Head of caudate nucleus (tissue), 42 donors: ENCODE measurements around the gene CREB3.

Experiments
- DNase-seq, 42 donors: peaks; one replicate each; pipeline versions ENCODE4 v3.0.0 to v3.0.0-alpha.2; 2020 to 2021; ENCODE audit warnings: mixed read lengths in 7 of 42
- intact Hi-C: fragments of 100-400 bp; cut with DNase I; formaldehyde crosslinking; loops from one replicate; pipeline ENCODE4 v1.15.0; 2022

Gene CREB3

GRCh38 chr9:35718721-35719511 is 13.6 kb upstream of the CREB3 start:
- intact Hi-C loops, result no loop called here

GRCh38 chr9:35719546-35719945 is 12.9 kb upstream of the CREB3 start:
- DNase-seq, result no peak
- intact Hi-C loops, result no loop called here

More at GRCh38 chr9:35718721-35719511, 13.6 kb upstream of the CREB3 start:
- DNase-seq, result no peak

GRCh38 chr9:35723426-35723825 is 9.0 kb upstream of the CREB3 start:
- no peak for DNase-seq
- intact Hi-C loops, result no loop called here

- intact Hi-C loops, result no loop called here
- no peak for DNase-seq
These were observed 8.6 kb upstream of the CREB3 start for GRCh38 chr9:35723908-35724307.

GRCh38 chr9:35725362-35725761 is 7.1 kb upstream of the CREB3 start:
- intact Hi-C loops, result loop anchor here (5.0 kb wide), 1 partner anchor 123 kb away; no protein-coding TSS in a partner anchor
- no peak for DNase-seq

- DNase-seq, result peak; percentile 41 to 93 (median 73)
- intact Hi-C loops, result loop anchor here (5.0 kb wide), 1 partner anchor 125 kb away; no protein-coding TSS in a partner anchor
These were observed 5.5 kb upstream of the CREB3 start for GRCh38 chr9:35726931-35727330.

GRCh38 chr9:35727676-35728040 is 4.8 kb upstream of the CREB3 start:
- no peak for DNase-seq
- intact Hi-C loops, result loop anchor here (5.0 kb wide), 1 partner anchor 125 kb away; no protein-coding TSS in a partner anchor

GRCh38 chr9:35728041-35728971 is 4.2 kb upstream of the CREB3 start:
- peak; percentile 27 to 81 (median 56) for DNase-seq
- intact Hi-C loops, result loop anchor here (5.0 kb wide), 1 partner anchor 126 kb away; no protein-coding TSS in a partner anchor

GRCh38 chr9:35729101-35729500 is 3.4 kb upstream of the CREB3 start:
- intact Hi-C loops, result loop anchor here (5.0 kb wide), 1 partner anchor 127 kb away; no protein-coding TSS in a partner anchor
- DNase-seq, result no peak

GRCh38 chr9:35729700-35730485 is 2.6 kb upstream of the CREB3 start:
- DNase-seq, result peak in 34 of 42 donors; percentile 16 to 68 (median 45)
- intact Hi-C loops, result loop anchor here (5.0 kb wide), 1 partner anchor 128 kb away; no protein-coding TSS in a partner anchor

- no peak for DNase-seq
- intact Hi-C loops, result no loop called here
These were observed 2.0 kb upstream of the CREB3 start for GRCh38 chr9:35730486-35730854.

GRCh38 chr9:35731415-35732184 is 866 bp upstream of the CREB3 start:
- intact Hi-C loops, result loop anchor here (2.0 kb wide), 2 partner anchors 75 to 85 kb away; no protein-coding TSS in a partner anchor
- DNase-seq, result peak in 7 of 42 donors; percentile 15 to 46 (median 24)

GRCh38 chr9:35732800-35733541 is 505 bp downstream of the CREB3 start:
- intact Hi-C loops, result loop anchor here (2.0 kb wide), 2 partner anchors 76 to 86 kb away; no protein-coding TSS in a partner anchor
- peak in 13 of 42 donors; percentile 7 to 56 (median 35) for DNase-seq

GRCh38 chr9:35734096-35734495 is 1.6 kb downstream of the CREB3 start:
- DNase-seq, result no peak
- intact Hi-C loops, result no loop called here

GRCh38 chr9:35736201-35736633 is 3.8 kb downstream of the CREB3 start:
- DNase-seq, result peak in 39 of 42 donors; percentile 25 to 81 (median 58)
- intact Hi-C loops, result no loop called here

GRCh38 chr9:35737143-35737542 is 4.7 kb downstream of the CREB3 start:
- no peak for DNase-seq
- intact Hi-C loops, result no loop called here

GRCh38 chr9:35738186-35738585 is 5.7 kb downstream of the CREB3 start:
- intact Hi-C loops, result no loop called here
- DNase-seq, result no peak
